Neutrophil (primary cell): ENCODE results near the gene RASAL1.

Experiments used
- H3K27ac ChIP-seq: fragments of 200-600 bp; sonication (generic); 2 replicates; pipeline ENCODE4 v1.5.1; 2016; ENCODE audit warnings: mild to moderate bottlenecking, moderate library complexity
- H3K27me3 ChIP-seq: fragments of 200-600 bp; sonication (generic); 2 replicates; pipeline ENCODE4 v1.6.0; 2016; ENCODE audit warnings: mild to moderate bottlenecking
- H3K36me3 ChIP-seq: fragments of 200-600 bp; sonication (generic); 2 replicates; pipeline ENCODE4 v1.5.1; 2017
- H3K4me1 ChIP-seq, 2 experiments: fragments of 200-600 bp in 1 of 2; sonication (generic) in 1 of 2; 1 replicate in 1 of 2; 2 replicates in 1 of 2; pipeline versions ENCODE4 v1.5.1 to v1.6.1; 2013 to 2016; ENCODE audit warnings: low read depth in 1 of 2, low read length in 1 of 2, mild to moderate bottlenecking in 1 of 2, moderate library complexity in 1 of 2; ENCODE audit not compliant: control insufficient read depth in 1 of 2, insufficient read depth in 1 of 2
- H3K4me3 ChIP-seq, 2 experiments: fragments of 200-600 bp in 1 of 2; sonication (generic) in 1 of 2; 1 replicate in 1 of 2; 2 replicates in 1 of 2; pipeline ENCODE4 v1.5.1; 2013 to 2016; ENCODE audit warnings: low read depth in 1 of 2, low read length in 1 of 2, mild to moderate bottlenecking in 1 of 2, moderate library complexity in 1 of 2
- H3K9me3 ChIP-seq: fragments of 200-600 bp; sonication (generic); 2 replicates; pipeline ENCODE4 v1.5.1; 2016
- TF ChIP-seq, protein P1 (sequence below): fragments of 200-600 bp; sonication (generic); IDR thresholded peaks from 2 replicates; pipeline ENCODE4 v1.5.1; 2016; ENCODE audit warnings: antibody characterized with exemption

The RASAL1 gene, protein sequence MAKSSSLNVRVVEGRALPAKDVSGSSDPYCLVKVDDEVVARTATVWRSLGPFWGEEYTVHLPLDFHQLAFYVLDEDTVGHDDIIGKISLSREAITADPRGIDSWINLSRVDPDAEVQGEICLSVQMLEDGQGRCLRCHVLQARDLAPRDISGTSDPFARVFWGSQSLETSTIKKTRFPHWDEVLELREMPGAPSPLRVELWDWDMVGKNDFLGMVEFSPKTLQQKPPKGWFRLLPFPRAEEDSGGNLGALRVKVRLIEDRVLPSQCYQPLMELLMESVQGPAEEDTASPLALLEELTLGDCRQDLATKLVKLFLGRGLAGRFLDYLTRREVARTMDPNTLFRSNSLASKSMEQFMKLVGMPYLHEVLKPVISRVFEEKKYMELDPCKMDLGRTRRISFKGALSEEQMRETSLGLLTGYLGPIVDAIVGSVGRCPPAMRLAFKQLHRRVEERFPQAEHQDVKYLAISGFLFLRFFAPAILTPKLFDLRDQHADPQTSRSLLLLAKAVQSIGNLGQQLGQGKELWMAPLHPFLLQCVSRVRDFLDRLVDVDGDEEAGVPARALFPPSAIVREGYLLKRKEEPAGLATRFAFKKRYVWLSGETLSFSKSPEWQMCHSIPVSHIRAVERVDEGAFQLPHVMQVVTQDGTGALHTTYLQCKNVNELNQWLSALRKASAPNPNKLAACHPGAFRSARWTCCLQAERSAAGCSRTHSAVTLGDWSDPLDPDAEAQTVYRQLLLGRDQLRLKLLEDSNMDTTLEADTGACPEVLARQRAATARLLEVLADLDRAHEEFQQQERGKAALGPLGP

DNA sequence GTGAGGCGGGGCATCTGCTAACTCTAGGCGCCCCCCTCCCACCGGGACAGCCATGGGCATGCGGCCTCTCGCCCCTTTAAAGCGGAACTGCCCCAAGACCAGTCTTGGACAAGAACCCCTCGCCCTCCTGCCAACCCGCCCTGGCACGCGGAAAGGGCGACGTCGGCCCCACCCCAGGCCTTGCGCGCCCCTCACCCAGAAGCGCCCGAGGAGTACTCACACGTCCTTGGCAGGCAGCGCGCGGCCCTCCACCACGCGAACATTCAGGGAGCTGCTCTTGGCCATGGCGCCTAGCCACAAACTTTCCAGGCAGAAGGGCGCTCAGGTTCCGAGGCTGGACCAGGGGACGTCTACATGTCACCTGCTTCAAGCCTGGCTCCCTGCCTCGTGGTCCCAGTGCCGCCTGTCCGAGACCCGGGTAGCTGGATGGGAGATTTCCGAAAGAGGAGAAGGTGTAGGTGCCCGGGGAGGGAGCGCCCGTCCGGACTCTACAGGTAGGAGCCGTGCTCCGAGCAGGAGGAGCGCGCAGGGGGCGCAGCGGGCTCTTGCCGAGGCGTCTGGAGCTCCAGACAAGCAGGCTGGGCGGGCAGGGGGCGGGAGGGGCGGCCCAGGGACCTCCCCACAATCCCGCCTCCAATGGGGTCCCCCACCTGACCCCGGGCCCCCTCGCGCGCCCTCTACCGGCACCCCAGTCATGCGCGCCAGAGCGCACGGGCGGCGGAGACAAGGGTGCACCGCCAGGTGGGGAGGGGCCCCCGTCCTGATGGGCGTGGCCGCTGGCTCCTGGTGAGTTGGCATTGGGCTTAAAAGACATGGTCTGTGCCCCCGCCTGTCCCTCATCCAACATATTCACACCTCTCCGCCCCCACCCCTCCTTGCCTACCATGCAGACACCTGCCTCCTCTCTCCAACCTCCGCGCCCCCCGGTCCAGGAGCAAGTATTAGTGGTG, at the start of gene RASAL1:
Gene RASAL1 (minus strand): TSS at position 584 of the 950 bp plus-strand sequence. CDS start 299 bp downstream, at position 285.
- H3K27ac ChIP-seq = no peak within 1 kb of the TSS
- H3K9me3 ChIP-seq = no peaks in the 10 kb centered on the region
- no peak within 1 kb of the TSS for H3K4me3 ChIP-seq
- peaks cover 38% of the 10 kb centered on the region for H3K27me3 ChIP-seq
- H3K4me1 ChIP-seq = no peaks in the 10 kb centered on the region
- TF ChIP-seq, protein P1, sequence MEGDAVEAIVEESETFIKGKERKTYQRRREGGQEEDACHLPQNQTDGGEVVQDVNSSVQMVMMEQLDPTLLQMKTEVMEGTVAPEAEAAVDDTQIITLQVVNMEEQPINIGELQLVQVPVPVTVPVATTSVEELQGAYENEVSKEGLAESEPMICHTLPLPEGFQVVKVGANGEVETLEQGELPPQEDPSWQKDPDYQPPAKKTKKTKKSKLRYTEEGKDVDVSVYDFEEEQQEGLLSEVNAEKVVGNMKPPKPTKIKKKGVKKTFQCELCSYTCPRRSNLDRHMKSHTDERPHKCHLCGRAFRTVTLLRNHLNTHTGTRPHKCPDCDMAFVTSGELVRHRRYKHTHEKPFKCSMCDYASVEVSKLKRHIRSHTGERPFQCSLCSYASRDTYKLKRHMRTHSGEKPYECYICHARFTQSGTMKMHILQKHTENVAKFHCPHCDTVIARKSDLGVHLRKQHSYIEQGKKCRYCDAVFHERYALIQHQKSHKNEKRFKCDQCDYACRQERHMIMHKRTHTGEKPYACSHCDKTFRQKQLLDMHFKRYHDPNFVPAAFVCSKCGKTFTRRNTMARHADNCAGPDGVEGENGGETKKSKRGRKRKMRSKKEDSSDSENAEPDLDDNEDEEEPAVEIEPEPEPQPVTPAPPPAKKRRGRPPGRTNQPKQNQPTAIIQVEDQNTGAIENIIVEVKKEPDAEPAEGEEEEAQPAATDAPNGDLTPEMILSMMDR = no peak
- no peaks in the 10 kb centered on the region for H3K36me3 ChIP-seq

DNA sequence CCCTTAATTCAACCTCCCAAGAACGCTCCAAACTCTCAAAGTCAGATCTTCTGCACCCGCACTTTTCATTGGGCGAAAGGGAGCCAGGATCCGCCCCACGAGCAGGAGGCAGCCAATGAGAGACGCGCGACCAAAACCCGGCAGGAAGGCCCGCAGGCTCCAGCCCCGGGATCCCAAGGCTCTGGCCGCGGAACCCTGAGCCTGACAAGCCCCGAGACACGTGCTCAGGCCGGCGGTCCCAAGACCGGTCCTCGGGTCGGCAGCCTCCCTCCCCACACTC, 49.3 kb upstream of the RASAL1 start:
- H3K36me3 ChIP-seq = peaks cover 11% of the 10 kb centered on the region
- H3K27me3 ChIP-seq = no peaks in the 10 kb centered on the region
- peak overlapping the region; percentile 95 for H3K27ac ChIP-seq
- peak overlapping the region; percentile 97 to 100 for H3K4me3 ChIP-seq
- H3K4me1 ChIP-seq = peaks cover 16 to 20% of the 10 kb centered on the region in 2 experiments
- H3K9me3 ChIP-seq = no peaks in the 10 kb centered on the region
- TF ChIP-seq, protein P1 = no peak

DNA sequence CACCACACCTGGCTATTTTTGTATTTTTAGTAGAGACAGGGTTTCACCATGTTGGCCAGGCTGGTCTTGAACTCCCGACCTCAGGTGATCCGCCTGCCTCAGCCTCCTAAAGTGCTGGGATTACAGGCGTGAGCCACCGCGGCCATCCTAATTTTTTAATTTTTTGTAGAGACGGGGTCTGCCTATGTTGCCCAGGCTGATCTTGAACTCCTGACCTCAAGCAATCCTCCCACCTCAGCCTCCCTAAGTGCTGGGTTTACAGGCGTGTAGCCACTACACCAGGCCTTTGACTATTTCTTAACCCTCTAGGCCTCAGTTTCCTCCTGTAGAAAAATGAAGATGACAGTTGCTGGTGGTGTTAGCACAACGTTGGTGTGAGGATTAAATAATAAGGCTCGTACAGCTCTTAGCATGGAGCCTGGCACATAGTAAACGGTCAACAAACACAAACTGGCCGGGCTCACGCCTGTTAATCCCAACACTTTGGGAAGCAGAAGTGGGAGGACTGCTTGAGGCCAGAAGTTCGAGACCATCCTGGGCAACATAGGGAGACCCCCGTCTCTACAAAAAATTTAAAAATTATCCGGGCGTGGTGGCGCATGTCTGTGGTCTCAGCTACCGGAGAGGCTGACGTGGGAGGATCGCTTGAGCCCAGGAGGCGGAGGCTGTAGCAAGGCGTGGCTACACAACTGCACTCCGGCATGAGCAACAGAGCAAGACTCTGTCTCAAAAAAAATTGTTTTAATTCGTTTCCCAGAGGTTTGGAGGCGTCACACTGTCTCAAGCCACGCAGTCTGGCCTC, 48.7 kb upstream of the RASAL1 start:
- Histone ChIP-seq H3K4me3 (peak overlapping the region; percentile 97 to 100), H3K36me3 (peaks cover 17% of the 10 kb centered on the region), H3K9me3 (no peaks in the 10 kb centered on the region), H3K27me3 (no peaks in the 10 kb centered on the region), H3K4me1 (peaks cover 16 to 20% of the 10 kb centered on the region in 2 experiments), H3K27ac (peak overlapping the region; percentile 95)
- TF ChIP-seq, protein P1 = no peak

DNA sequence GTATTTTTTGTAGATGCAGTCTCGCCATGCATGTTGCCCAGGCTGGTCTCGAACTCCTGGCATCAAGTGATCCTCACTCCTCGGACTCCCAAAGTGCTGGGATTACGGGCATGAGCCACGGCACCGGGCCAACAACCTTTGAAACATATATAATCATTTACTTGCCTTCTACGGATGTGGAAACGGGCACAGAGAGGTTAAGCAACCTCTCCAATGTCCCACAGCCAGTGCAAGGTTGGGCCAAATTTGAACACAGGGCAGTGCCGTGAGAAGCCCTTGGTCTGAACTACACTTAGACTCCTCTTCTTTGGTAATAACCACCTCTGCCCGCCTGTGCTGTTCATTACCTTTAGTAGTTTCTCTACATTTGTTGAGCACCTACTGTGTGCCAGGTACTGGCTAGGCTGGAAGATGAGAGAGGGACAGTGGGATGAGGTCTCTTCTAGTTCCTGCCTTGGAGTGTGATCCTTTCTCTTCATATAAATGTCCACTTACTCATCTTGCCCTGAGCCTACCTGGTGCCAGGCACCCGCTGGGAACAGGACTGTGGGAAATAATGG, 47.5 kb upstream of the RASAL1 start:
- TF ChIP-seq, protein P1 = no peak
- H3K27ac ChIP-seq = no peak overlapping the region
- H3K4me3 ChIP-seq = no peak overlapping the region

More for the DNA sequence above, 47.5 kb upstream of the RASAL1 start:
- Histone ChIP-seq H3K9me3 (no peaks in the 10 kb centered on the region), H3K27me3 (no peaks in the 10 kb centered on the region), H3K4me1 (peaks cover 16 to 20% of the 10 kb centered on the region in 2 experiments), H3K36me3 (peaks cover 26% of the 10 kb centered on the region)
